Ishikawa (cell line): ENCODE data around the gene GPR15LG.

ENCODE experiments used
- CEBPB ChIP-seq: IDR thresholded peaks from 2 replicates; pipeline ENCODE4 v1.6.1; 2012
- CREB1 ChIP-seq: IDR thresholded peaks from 2 replicates; pipeline ENCODE4 v1.6.1; 2012; ENCODE audit warnings: low read depth
- EGR1 ChIP-seq: IDR thresholded peaks from 2 replicates; pipeline ENCODE4 v1.6.1; 2012
- EP300 ChIP-seq: IDR thresholded peaks from 2 replicates; pipeline ENCODE4 v1.6.1; 2012; ENCODE audit warnings: borderline replicate concordance
- FOXM1 ChIP-seq: IDR thresholded peaks from 2 replicates; pipeline ENCODE4 v1.6.1; 2012; ENCODE audit warnings: low read depth, borderline replicate concordance
- MAX ChIP-seq: IDR thresholded peaks from 2 replicates; pipeline ENCODE4 v1.6.1; 2012
- NFIC ChIP-seq: IDR thresholded peaks from 2 replicates; pipeline ENCODE4 v1.6.1; 2012
- RAD21 ChIP-seq: IDR thresholded peaks from 2 replicates; pipeline ENCODE4 v1.6.1; 2012; ENCODE audit warnings: low read depth
- TAF1 ChIP-seq: IDR thresholded peaks from 2 replicates; pipeline ENCODE4 v1.6.1; 2012; ENCODE audit warnings: low read depth, mild to moderate bottlenecking
- TCF12 ChIP-seq: IDR thresholded peaks from 2 replicates; pipeline ENCODE4 v1.6.1; 2012; ENCODE audit warnings: low read depth
- TEAD4 ChIP-seq: IDR thresholded peaks from 2 replicates; pipeline ENCODE4 v1.6.1; 2012
- YY1 ChIP-seq: IDR thresholded peaks from 2 replicates; pipeline ENCODE4 v1.6.1; 2012; ENCODE audit warnings: low read depth
- ZBTB7A ChIP-seq: IDR thresholded peaks from 2 replicates; pipeline ENCODE4 v1.6.1; 2012; ENCODE audit warnings: low read depth
- TF ChIP-seq, protein P1 (sequence below): IDR thresholded peaks from 2 replicates; pipeline ENCODE4 v1.6.1; 2012
- TF ChIP-seq, protein P2 (sequence below): IDR thresholded peaks from 2 replicates; pipeline ENCODE4 v1.6.1; 2012; ENCODE audit warnings: low read depth, mild to moderate bottlenecking

GPR15LG gene

DNA sequence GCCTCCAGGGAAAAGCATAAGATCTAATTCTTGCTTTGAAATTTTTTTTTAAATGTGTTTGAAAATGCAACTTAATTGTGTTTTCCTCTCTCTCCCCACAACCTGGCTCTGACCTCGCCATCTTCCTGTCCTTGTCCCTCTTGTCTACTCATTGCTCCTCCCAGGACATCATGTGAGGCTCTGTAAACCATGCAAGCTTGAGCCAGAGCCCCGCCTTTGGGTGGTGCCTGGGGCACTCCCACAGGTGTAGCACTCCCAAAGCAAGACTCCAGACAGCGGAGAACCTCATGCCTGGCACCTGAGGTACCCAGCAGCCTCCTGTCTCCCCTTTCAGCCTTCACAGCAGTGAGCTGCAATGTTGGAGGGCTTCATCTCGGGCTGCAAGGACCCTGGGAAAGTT is 10.9 kb downstream of the GPR15LG start:
- TF ChIP-seq, protein P1, sequence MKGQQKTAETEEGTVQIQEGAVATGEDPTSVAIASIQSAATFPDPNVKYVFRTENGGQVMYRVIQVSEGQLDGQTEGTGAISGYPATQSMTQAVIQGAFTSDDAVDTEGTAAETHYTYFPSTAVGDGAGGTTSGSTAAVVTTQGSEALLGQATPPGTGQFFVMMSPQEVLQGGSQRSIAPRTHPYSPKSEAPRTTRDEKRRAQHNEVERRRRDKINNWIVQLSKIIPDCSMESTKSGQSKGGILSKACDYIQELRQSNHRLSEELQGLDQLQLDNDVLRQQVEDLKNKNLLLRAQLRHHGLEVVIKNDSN = 0 out of 2 replicates have a peak, but pooled peaks have one; percentile 33
- TF ChIP-seq MAX = no peak

DNA sequence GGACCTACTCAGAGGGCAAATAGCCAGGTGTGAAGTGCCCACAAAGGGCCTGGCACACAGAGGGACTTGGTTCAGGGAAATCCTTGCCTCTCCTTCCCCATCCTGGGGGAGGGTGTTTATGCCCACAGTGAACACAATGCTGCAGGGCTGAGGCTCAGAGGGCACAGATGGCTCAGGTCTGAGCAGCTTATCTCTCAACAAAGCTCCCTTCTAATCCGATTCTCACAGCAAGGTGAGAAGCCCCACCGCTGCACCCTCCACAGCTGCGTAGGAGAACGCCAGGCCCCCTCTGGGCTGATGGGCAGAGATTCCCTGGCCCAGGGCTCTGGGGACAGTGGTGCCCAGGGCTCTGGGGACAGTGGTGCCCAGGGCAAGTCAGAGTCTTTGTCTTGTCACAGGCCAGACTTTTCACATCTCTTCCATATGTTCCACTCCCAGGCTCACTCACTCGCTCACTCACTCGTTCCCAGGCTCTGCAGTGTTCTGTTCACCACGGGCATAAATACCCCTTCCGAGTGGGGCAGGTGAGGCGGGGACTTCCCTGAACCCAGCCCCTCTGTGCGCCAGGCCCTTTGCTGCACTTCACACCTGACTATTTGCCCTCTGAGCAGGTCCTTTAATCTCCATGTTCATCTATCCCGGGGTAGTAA is 12.1 kb downstream of the GPR15LG start:
- TF ChIP-seq TAF1 (no peak), EGR1 (no peak), TEAD4 (no peak), EP300 (no peak), ZBTB7A (no peak), FOXM1 (no peak), CREB1 (no peak), NFIC (no peak), YY1 (no peak), MAX (no peak), TCF12 (no peak), CEBPB (no peak), RAD21 (no peak)
- TF ChIP-seq, protein P1 = no peak
- TF ChIP-seq, protein P2, sequence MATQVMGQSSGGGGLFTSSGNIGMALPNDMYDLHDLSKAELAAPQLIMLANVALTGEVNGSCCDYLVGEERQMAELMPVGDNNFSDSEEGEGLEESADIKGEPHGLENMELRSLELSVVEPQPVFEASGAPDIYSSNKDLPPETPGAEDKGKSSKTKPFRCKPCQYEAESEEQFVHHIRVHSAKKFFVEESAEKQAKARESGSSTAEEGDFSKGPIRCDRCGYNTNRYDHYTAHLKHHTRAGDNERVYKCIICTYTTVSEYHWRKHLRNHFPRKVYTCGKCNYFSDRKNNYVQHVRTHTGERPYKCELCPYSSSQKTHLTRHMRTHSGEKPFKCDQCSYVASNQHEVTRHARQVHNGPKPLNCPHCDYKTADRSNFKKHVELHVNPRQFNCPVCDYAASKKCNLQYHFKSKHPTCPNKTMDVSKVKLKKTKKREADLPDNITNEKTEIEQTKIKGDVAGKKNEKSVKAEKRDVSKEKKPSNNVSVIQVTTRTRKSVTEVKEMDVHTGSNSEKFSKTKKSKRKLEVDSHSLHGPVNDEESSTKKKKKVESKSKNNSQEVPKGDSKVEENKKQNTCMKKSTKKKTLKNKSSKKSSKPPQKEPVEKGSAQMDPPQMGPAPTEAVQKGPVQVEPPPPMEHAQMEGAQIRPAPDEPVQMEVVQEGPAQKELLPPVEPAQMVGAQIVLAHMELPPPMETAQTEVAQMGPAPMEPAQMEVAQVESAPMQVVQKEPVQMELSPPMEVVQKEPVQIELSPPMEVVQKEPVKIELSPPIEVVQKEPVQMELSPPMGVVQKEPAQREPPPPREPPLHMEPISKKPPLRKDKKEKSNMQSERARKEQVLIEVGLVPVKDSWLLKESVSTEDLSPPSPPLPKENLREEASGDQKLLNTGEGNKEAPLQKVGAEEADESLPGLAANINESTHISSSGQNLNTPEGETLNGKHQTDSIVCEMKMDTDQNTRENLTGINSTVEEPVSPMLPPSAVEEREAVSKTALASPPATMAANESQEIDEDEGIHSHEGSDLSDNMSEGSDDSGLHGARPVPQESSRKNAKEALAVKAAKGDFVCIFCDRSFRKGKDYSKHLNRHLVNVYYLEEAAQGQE = no peak

GRCh38 chr10:84188815-84189214 is 15.2 kb downstream of the GPR15LG start:
- TF ChIP-seq TEAD4 = no peak
- no peak for TF ChIP-seq MAX
- no peak for TF ChIP-seq TCF12
- TF ChIP-seq RAD21 = no peak

DNA sequence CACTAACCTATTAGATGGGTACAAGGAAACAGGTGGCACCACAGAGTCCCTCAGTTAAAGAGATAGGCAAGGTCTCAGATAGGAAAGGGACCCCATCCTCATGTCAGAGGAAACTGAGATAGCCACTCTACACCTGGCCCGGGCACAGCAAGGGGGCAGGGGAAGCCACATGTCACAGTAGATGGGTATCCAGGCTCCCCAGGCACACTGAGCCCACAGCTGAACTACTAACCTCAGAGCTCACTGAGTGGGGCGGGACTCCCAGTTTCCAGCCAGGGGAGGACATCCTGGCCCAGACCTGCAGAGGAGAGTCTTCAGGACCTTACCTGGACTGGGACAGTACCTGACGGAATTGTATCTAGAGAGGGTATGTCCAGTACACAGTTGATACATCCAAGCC is 17.0 kb downstream of the GPR15LG start:
- TF ChIP-seq YY1 = no peak
- TF ChIP-seq EGR1 = no peak
- TF ChIP-seq MAX = no peak
- TF ChIP-seq, protein P1 = no peak
- no peak for TF ChIP-seq NFIC
- TF ChIP-seq FOXM1 = no peak

DNA sequence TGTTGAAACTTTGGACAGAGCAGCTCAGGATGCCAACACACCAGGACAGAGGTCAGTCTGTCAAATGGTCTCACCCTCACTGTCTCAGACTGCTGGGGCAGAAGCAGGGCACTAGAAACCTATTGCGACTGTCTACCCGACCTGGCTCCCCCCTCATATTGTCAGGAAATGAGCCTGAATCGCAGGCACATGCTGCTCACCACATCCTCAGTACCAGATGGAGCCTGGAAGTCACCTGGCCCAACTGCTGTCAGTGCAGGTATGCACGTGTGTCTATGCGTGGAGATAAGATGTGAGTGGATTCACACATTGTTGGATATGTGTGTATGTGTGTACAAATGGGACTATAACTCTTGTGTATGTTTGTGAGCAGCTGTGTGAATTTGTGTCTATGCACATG is 17.5 kb downstream of the GPR15LG start:
- TF ChIP-seq TCF12 (no peak), MAX (no peak), FOXM1 (no peak), CREB1 (no peak), YY1 (no peak), CEBPB (no peak), EP300 (no peak), TAF1 (no peak)
- TF ChIP-seq, protein P1 = no peak

- TF ChIP-seq FOXM1 = no peak
Observed at GRCh38 chr10:84193327-84193726, 19.7 kb downstream of the GPR15LG start.

DNA sequence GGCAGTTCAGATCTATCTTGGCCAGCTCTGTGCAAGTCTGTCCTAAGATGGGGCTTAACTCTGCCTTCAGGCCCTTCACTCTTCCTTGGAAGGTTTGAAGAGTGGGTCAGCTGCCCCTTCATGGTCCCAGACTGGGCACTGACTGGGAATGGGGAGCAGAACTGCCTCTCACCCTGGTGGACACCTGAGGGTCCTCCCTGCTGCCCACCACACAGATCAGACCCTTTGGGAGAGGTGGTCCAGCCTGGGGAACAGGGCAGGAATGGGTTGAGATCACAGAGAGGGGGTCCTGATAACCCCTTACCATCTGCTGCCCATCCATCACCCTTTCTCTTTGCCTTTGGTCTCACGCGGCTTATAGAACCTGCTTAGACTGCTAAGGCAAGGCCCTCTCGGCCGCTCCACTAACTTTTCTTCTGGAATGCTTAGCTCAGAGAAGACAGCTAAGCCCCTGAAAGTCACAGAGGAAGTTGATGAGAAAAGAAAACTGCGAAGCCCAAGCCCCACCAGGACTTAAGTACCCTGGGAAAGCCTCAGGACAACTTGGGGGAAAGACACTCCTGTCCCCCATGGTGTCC is 20.3 kb downstream of the GPR15LG start:
- TF ChIP-seq TEAD4 = no peak
- TF ChIP-seq RAD21 = no peak
- TF ChIP-seq CEBPB = no peak
- TF ChIP-seq ZBTB7A = 0 out of 2 replicates have a peak, but pooled peaks have one; percentile 14
- TF ChIP-seq, protein P1 = no peak
